Endothelial cell of umbilical vein (primary cell): ENCODE results near the gene ZNF138. TPM values are rescaled to one million over a fixed set of nuclear protein-coding genes. Genes with fewer than 3 reads are reported as not detected.
A peak's percentile ranks its signal among the peaks of the same experiment; 100 is the strongest.

ENCODE experiments used
- BruUV-seq: library from RNA; stranded (reverse); fragments of 400-500 nt; replicated peaks from 2 replicates; lab custom pipeline; 2021; lab: Mats Ljungman, UMichigan
- CTCF ChIA-PET: fragments of 300-600, 350-600 bp; sonication (Branson Sonifier 250); formaldehyde crosslinking; loops from one replicate; lab custom pipeline; 2021; ENCODE audit warnings: antibody characterized with exemption, inconsistent platforms; lab: Charles Lee
- POLR2A ChIA-PET: fragments of 300-600, 350-600 bp; sonication (Branson Sonifier 250); formaldehyde crosslinking; loops from one replicate; lab custom pipeline; 2021; ENCODE audit warnings: antibody characterized with exemption, inconsistent platforms; lab: Charles Lee
- DNase-seq: peaks from one replicate; pipeline ENCODE4 v3.0.0-alpha.2; 2011; ENCODE audit warnings: low read depth, low spot score
- FAIRE-seq: peaks from 2 replicates; lab custom pipeline; 2011; peaks lifted over from hg19 to GRCh38; lab: Jason Lieb, UNC
- H2AFZ ChIP-seq: 2 replicates; pipeline ENCODE4 v1.6.0; 2012; ENCODE audit warnings: low read depth, low read length, control low read depth, inconsistent platforms
- H3K27ac ChIP-seq: 2 replicates; pipeline ENCODE4 v1.5.1; 2011; ENCODE audit warnings: low read depth, mild to moderate bottlenecking, control low read depth, low read length, moderate library complexity; ENCODE audit not compliant: insufficient read depth
- H3K27me3 ChIP-seq, 2 experiments: 2 replicates each; pipeline versions ENCODE4 v1.6.0 to v1.6.1; 2011; ENCODE audit warnings: low read length in 2 of 2, mixed read lengths in 1 of 2; ENCODE audit not compliant: control insufficient read depth in 2 of 2, insufficient read depth in 2 of 2
- H3K36me3 ChIP-seq, 2 experiments: 2 replicates in 1 of 2; 3 replicates in 1 of 2; pipeline ENCODE4 v1.5.1; 2011; ENCODE audit warnings: low read length in 2 of 2, mild to moderate bottlenecking in 1 of 2, moderate library complexity in 1 of 2; ENCODE audit not compliant: control insufficient read depth in 2 of 2, insufficient read depth in 2 of 2; ENCODE audit errors: extremely low read depth in 1 of 2
- H3K4me1 ChIP-seq: 3 replicates; pipeline ENCODE4 v1.5.1; 2011; ENCODE audit warnings: mild to moderate bottlenecking, low read length; ENCODE audit not compliant: control insufficient read depth, insufficient read depth; ENCODE audit errors: extremely low read depth
- H3K4me2 ChIP-seq: 2 replicates; pipeline ENCODE4 v1.6.1; 2011; ENCODE audit warnings: low read length, control low read depth, mixed read lengths; ENCODE audit not compliant: insufficient read depth
- H3K4me3 ChIP-seq, 3 experiments: fragments of 200-600 bp in 1 of 3; sonication (generic), shearing (Covaris generic) in 1 of 3; replicated peaks in 1 of 3; 2 replicates each; pipeline ENCODE4 v1.5.1; 2011 to 2016; ENCODE audit warnings: control low read depth in 3 of 3, low read length in 3 of 3, mild to moderate bottlenecking in 2 of 3, inconsistent platforms in 1 of 3, low read depth in 1 of 3, moderate library complexity in 1 of 3; ENCODE audit not compliant: insufficient read depth in 1 of 3
- H3K79me2 ChIP-seq: 2 replicates; pipeline ENCODE4 v1.6.0; 2012; ENCODE audit warnings: low read length, inconsistent platforms; ENCODE audit not compliant: control insufficient read depth, insufficient read depth
- H3K9ac ChIP-seq: replicated peaks from 2 replicates; pipeline ENCODE3; 2011; ENCODE audit warnings: low read length, control low read depth; ENCODE audit not compliant: insufficient read depth; ENCODE audit errors: extremely low read depth
- H3K9me1 ChIP-seq: replicated peaks from 3 replicates; pipeline ENCODE4 v1.6.0; 2011; ENCODE audit warnings: mild to moderate bottlenecking, low read length; ENCODE audit not compliant: control insufficient read depth, insufficient read depth; ENCODE audit errors: extremely low read depth
- H3K9me3 ChIP-seq: replicated peaks from 2 replicates; pipeline ENCODE4 v1.5.1; 2012; ENCODE audit warnings: low read length, inconsistent platforms; ENCODE audit not compliant: control insufficient read depth, insufficient read depth
- H4K20me1 ChIP-seq: replicated peaks from 2 replicates; pipeline ENCODE3; 2011; ENCODE audit warnings: mild to moderate bottlenecking, low read length; ENCODE audit not compliant: control insufficient read depth, insufficient read depth; ENCODE audit errors: extremely low read depth
- EZH2 ChIP-seq: IDR thresholded peaks from 2 replicates; pipeline ENCODE4 v1.6.1; 2012; ENCODE audit warnings: borderline replicate concordance, low read depth, mild to moderate bottlenecking, moderate library complexity, low read length, inconsistent platforms; ENCODE audit not compliant: severe bottlenecking
- MAX ChIP-seq: IDR thresholded peaks from 2 replicates; pipeline ENCODE4 v1.6.1; 2011; ENCODE audit not compliant: insufficient read depth, insufficient read length
- dilution Hi-C: fragments of 300-500 bp; cut with MboI; formaldehyde crosslinking; loops from one replicate; pipeline ENCODE4 v1.15.0; 2019; ENCODE audit warnings: low sequenced_read_pairs; ENCODE audit not compliant: extremely low pct_ligation_motif_present
- intact Hi-C: fragments of 100-400 bp; cut with micrococcal nuclease; formaldehyde crosslinking; loops from one replicate; pipeline ENCODE4 v1.10.0; 2022
- polyA plus RNA-seq, 4 experiments: library from polyadenylated mRNA; depleted of rRNA in 3 of 4; stranded (reverse) in 3 of 4; unstranded in 1 of 4; fragments of >200 nt; gene quantifications; 2 replicates each; pipeline versions ENCODE4 v1.2.1 to v1.2.3, GENCODE V29; 2011 to 2012; ENCODE audit warnings: missing spikeins in 1 of 4
- total RNA-seq: library from RNA; stranded (reverse); gene quantifications from 2 replicates; pipeline ENCODE4 v1.2.3, GENCODE V29; 2021

Gene ZNF138
- total and polyA plus RNA-seq, 2 donors (not counting 3 experiments of a cell fraction or from before 2014, with no cell fraction given) = 2.0 to 3.3 TPM

- CTCF ChIA-PET = no interaction called here
Observed at GRCh38 chr7:64882341-64883112, 88.3 kb downstream of the ZNF138 start.

More at GRCh38 chr7:64882341-64883112, 88.3 kb downstream of the ZNF138 start:
- no TSS peak for BruUV-seq
- Histone ChIP-seq H3K27me3 (peaks cover 4 to 7% of the 10 kb centered on the region in 2 experiments), H3K79me2 (no peaks in the 10 kb centered on the region), H3K9ac (no peak overlapping the region), H3K4me3 (peak overlapping the region in 1 of 3 experiments; percentile 3), H3K9me3 (peaks cover 2% of the 10 kb centered on the region), H2AFZ (no peak overlapping the region), H3K27ac (no peak overlapping the region), H3K4me2 (no peak overlapping the region), H3K9me1 (no peaks in the 10 kb centered on the region), H4K20me1 (no peaks in the 10 kb centered on the region), H3K4me1 (no peaks in the 10 kb centered on the region), H3K36me3 (no peaks in the 10 kb centered on the region)
- intact Hi-C loops (no loop called here), dilution Hi-C loops (no loop called here)
- POLR2A ChIA-PET = no interaction called here
- peak; percentile 31 for DNase-seq
- peak; percentile 27 for TF ChIP-seq EZH2
- no peak for TF ChIP-seq MAX
- FAIRE-seq = no peak

Other genes with a start within 250 kb of the ZNF138 start
- gene ZNF680, start 231.4 kb upstream of the ZNF138 start, total RNA-seq = 10.8 and 11.5 TPM in 2 replicates
- 0.83 and 1.0 TPM in 2 replicates for gene ZNF680, start 231.4 kb upstream of the ZNF138 start, polyA plus RNA-seq
- 5.6 and 5.8 TPM in 2 replicates for gene ZNF107, start 128.3 kb upstream of the ZNF138 start, total RNA-seq
- 0.73 and 0.77 TPM in 2 replicates for gene ZNF107, start 128.3 kb upstream of the ZNF138 start, polyA plus RNA-seq
- 4.0 and 4.1 TPM in 2 replicates for gene ZNF273, start 108.8 kb downstream of the ZNF138 start, total RNA-seq
- gene ZNF273, start 108.8 kb downstream of the ZNF138 start, polyA plus RNA-seq = 1.4 TPM in 2 replicates
- 12.6 and 24.7 TPM in 2 replicates for gene ZNF117, start 196.6 kb downstream of the ZNF138 start, total RNA-seq
- gene ZNF117, start 196.6 kb downstream of the ZNF138 start, polyA plus RNA-seq = 4.5 and 5.9 TPM in 2 replicates
- gene ERV3-1, start 212.3 kb downstream of the ZNF138 start, total RNA-seq = 28.4 and 44.6 TPM in 2 replicates
- gene ERV3-1, start 212.3 kb downstream of the ZNF138 start, polyA plus RNA-seq = 25.0 and 29.6 TPM in 2 replicates